GM11168 (cell line): ENCODE results near the gene KEAP1.

Experiments used
- in situ Hi-C: fragments of 300-500 bp; cut with MboI; formaldehyde crosslinking; loops from one replicate; pipeline ENCODE4 v1.12.0; 2022; ENCODE audit warnings: low sequenced_read_pairs; ENCODE audit not compliant: unreplicated experiment

KEAP1 gene

DNA sequence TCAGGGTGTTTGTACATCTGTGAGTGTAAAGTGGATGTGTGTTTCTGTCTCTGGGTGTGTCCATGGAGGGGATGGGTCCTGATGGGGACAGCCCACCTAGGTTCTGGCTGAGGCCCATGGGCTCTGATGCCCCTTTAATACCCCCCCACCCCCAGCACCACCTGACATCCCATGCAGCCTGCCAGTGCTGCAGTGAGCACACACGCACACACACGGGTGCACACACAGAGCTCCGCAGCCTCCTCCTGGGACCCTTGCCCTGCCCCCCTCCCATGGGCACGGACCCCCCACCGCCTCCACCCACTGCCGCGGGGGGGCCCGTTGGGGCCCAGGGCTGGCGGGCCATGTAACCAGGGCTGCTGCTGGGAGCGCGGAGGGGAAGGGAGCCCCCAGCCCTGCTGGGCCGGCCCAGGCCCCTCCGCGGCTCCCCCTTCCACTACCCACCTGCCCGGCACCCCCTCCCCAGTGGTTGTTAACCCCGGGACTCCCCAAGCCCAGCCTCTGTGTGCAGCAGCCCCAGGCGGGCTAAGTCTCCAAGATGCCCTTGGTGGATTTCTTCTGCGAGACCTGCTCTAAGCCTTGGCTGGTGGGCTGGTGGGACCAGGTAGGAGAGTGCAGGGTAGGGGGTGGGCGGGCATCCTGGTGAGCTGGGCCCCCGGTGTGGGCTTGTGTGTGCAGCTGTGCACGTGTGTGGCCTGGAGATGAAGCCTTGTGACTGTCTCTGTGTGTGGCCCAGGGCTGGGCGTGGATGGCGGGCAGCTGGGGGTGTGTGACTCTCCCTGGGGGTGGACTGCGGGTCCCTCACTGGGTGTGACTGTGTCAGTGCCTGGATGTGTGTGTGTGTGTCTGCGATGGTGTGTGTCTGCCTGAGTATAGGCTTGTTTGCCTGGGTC lies 50.2 kb downstream of the KEAP1 start:
- in situ Hi-C loops: no loop called here

DNA sequence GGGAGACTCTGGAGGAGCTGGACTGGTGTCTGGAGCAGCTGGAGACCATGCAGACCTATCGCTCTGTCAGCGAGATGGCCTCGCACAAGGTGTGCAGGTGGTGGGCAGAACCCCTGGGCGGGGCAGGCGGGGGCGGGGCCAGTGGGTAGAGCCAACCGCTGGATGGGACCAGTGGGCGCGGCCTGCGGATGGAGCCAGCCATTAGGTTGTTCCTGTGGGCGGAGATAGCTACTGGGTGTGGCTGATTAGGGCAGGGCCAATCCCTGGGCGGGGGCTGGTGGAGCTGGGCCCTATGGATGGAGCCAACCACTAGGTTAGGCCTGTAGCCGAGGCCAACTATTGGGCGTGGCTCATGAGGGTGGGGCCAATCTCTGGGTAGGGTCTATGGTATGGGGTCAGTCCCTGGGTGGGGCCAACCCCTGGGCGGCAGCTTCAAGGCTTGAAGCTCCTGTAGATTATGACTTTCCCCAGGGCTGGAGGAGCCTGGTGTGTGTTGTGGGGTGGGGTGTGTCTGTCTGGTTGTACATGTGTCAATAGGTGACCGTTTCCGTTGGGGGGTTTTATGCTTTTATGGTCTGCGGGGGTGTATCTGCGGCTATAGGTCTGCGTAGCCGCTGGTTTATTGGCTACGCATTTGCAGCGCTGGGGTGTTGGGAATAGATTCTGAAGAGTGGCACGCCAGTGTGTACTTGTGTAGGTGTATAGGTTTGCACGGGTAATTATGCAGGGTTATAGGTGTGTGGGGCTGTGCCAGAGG lies 52.1 kb downstream of the KEAP1 start:
- in situ Hi-C loops: no loop called here

DNA sequence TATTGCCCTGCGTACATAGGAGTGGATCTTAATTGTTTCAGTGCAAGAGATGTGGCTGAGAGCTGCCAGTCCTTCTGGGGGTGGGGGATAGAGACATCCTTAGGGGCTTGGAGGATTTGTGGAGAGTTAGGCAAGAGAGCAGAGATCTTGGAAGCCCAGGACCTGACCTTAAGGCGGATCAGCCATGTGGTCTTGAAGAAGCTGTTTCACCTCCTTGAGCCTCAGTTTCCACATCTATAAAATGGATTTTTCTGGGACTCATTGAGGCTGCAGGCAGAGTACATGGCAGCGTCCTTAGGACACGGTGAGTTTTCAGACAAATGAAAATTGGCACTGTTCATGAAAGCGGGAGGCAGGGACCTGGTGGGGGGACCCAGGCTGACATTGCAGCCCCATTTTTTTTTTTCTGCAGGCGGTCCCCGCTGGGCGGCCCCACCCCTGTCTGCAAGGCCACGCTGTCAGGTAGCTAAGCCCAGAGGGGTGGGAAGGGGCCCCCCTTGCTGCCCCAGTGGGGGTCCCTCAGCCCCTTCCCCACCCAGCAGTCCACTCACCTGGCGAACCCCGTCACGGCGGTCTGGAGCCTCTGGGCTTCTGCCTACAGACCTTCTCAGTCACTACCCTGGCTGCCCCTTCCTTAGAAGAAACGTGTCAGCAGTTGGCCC lies 52.8 kb downstream of the KEAP1 start:
- in situ Hi-C loops: no loop called here

DNA sequence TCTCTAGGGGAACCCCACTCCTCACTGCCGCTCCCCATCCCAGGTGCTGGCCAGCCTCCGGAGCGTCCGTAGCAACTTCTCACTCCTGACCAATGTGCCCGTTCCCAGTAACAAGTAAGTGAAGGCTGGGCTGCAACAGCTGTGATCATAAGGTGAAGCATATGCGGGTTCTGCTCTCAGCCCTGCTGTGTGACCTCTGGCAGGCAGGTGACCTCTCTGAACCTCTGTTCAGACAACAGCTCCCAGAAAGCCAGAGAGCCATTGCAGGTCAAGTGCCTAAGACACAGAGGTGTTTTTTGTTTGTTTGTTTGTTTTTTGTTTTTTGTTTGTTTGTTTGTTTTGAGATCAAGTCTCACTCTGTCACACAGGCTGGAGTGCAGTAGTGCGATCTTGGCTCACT lies 54.1 kb downstream of the KEAP1 start:
- in situ Hi-C loops: no loop called here

DNA sequence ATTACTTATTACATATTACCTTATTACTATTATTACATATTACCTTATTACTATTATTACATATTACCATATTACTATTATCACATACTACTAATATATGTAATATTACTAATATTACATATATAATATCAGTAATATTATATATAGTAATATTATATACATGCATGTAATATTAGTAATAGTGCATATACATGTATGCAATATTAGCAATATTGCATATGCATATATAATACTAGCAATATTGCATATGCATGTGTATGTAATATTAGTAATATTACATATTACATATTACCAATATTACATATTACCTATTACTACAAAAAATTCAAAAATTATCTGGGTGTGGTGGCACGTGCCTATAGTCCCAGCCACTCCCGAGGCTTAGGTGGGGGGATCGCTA lies 60.5 kb downstream of the KEAP1 start:
- in situ Hi-C loops: no loop called here

DNA sequence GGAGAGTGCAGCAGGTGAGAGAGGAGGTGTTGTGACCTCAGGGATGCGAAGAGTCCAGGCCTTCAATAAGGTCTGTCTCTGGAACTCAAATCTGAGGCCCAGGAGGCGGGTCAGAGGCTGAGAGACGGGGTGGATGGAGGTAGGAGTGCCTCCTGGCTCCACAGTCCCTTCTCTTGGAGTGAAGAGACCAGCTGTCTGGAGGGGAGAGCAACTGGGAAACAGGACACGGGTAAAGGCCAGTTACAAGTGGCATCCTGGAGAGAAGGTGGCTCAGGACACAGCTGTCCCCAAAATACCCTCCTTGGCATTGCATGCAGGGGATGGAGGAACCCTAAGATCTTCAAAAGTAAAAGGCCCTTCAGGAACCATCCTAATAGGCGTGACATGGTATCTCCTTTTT lies 63.6 kb downstream of the KEAP1 start:
- in situ Hi-C loops: no loop called here
